Measurements from ENCODE around the gene FBXO34.

DNA sequence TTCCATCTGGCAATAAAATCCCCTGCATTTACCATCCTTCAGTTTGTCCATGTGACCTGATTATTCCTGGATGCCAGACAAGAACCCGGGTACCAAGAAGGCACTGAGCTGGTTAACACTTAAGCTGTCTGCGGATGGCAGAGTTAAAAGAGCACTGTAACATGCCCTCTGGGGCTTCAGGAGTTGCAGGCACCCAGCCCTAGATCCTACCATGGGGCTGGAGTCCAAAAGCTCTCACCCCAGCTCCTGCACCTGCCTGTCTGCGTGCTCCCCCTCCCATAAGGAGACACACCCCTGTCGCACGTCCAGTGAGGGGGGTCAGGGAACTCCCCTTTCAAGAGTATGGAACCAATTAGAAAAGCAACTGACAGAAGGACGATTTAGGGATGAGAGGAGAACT lies 14.6 kb upstream of the FBXO34 start:
- TF ChIP-seq POLR2A (IDR thresholded peaks at IDR 0.05), result no peak
- TF ChIP-seq, protein P1, sequence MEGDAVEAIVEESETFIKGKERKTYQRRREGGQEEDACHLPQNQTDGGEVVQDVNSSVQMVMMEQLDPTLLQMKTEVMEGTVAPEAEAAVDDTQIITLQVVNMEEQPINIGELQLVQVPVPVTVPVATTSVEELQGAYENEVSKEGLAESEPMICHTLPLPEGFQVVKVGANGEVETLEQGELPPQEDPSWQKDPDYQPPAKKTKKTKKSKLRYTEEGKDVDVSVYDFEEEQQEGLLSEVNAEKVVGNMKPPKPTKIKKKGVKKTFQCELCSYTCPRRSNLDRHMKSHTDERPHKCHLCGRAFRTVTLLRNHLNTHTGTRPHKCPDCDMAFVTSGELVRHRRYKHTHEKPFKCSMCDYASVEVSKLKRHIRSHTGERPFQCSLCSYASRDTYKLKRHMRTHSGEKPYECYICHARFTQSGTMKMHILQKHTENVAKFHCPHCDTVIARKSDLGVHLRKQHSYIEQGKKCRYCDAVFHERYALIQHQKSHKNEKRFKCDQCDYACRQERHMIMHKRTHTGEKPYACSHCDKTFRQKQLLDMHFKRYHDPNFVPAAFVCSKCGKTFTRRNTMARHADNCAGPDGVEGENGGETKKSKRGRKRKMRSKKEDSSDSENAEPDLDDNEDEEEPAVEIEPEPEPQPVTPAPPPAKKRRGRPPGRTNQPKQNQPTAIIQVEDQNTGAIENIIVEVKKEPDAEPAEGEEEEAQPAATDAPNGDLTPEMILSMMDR (IDR thresholded peaks at IDR 0.05), result no peak

All from esophagus squamous epithelium (tissue), 4 donors.